Transverse colon (tissue), 3 donors: ENCODE measurements around the gene TBC1D7.

Experiments used
- POLR2A ChIP-seq: fragments of 450-650 bp; IDR thresholded peaks from one replicate; pipeline ENCODE4 v1.6.1; 2016; ENCODE audit warnings: antibody characterized with exemption, mild to moderate bottlenecking, moderate library complexity
- TF ChIP-seq, protein P1 (sequence below), 5 experiments: fragments of 200-600 bp in 3 of 5; fragments of 450-650 bp in 2 of 5; sonication (generic) in 3 of 5; IDR thresholded peaks; 1 replicate in 2 of 5; 2 replicates in 3 of 5; pipeline ENCODE4 v1.5.1; 2016 to 2017; ENCODE audit warnings: antibody characterized with exemption in 5 of 5, inconsistent platforms in 3 of 5, mild to moderate bottlenecking in 2 of 5, moderate library complexity in 1 of 5

DNA sequence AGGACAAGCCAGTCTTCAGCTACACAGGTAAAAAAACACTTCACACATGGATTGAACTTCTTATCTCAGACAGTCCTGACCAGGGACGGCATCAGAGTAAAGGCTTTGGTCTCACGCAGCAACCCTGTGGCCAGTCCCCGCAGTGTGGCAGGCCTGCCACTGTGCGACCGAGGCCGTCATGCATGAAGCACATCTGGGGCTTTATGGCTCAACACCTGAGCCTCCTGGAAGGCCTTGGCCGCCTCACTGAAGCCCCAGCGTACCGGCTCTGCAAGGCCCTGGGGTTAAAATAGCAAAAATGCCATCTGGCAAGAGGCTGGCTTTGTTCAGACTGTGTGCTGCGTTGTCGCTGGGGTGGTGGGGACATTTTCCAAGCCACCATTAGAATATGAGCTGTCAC, 32.8 kb downstream of the TBC1D7 start:
- no peak for TF ChIP-seq POLR2A
- TF ChIP-seq, protein P1, sequence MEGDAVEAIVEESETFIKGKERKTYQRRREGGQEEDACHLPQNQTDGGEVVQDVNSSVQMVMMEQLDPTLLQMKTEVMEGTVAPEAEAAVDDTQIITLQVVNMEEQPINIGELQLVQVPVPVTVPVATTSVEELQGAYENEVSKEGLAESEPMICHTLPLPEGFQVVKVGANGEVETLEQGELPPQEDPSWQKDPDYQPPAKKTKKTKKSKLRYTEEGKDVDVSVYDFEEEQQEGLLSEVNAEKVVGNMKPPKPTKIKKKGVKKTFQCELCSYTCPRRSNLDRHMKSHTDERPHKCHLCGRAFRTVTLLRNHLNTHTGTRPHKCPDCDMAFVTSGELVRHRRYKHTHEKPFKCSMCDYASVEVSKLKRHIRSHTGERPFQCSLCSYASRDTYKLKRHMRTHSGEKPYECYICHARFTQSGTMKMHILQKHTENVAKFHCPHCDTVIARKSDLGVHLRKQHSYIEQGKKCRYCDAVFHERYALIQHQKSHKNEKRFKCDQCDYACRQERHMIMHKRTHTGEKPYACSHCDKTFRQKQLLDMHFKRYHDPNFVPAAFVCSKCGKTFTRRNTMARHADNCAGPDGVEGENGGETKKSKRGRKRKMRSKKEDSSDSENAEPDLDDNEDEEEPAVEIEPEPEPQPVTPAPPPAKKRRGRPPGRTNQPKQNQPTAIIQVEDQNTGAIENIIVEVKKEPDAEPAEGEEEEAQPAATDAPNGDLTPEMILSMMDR (IDR thresholded peaks at IDR 0.05), result no peak
